Fibroblast of the aortic adventitia (primary cell): ENCODE measurements around the gene HMGN2. TPM values are rescaled to one million over a fixed set of nuclear protein-coding genes. Genes with fewer than 3 reads are reported as not detected.

Source experiments
- DNase-seq: peaks from one replicate; pipeline ENCODE4 v3.0.0-alpha.2; 2010; ENCODE audit warnings: low read depth
- H3K4me3 ChIP-seq: 2 replicates; pipeline ENCODE4 v1.5.1; 2011; ENCODE audit warnings: low read depth, mild to moderate bottlenecking, control low read depth, low read length, moderate library complexity
- total RNA-seq: library from RNA; depleted of rRNA; stranded (reverse); fragments of >200 nt; gene quantifications from 2 replicates; pipeline ENCODE4 v1.2.3, GENCODE V29; 2012; ENCODE audit warnings: low replicate concordance
- TF ChIP-seq, protein P1 (sequence below): IDR thresholded peaks from 2 replicates; pipeline ENCODE4 v1.5.1; 2011; ENCODE audit warnings: mild to moderate bottlenecking, low read length, control low read depth, inconsistent platforms; ENCODE audit not compliant: insufficient read depth

HMGN2 gene
- total RNA-seq, 1 donor: 225 TPM

DNA sequence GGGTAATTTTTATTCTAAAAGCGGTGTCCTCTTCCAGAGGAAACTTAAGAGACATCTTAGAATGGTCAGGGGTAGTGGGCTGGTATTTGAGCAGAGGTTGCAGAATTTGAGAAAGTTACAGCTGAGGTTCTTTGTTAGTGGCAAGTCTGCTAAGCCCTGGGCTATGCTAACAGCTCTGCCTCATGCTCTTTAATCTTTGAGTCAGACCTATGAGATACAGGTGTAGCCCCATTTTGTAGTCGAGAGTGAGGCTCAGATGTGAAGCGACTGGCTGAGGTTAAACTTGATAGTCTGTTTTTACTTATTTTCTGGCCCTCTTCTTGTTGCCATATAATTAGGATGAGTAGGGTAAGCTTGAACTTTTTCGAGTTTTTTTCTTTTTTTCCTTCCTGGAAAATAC, 4.7 kb downstream of the HMGN2 start:
- TF ChIP-seq, protein P1, sequence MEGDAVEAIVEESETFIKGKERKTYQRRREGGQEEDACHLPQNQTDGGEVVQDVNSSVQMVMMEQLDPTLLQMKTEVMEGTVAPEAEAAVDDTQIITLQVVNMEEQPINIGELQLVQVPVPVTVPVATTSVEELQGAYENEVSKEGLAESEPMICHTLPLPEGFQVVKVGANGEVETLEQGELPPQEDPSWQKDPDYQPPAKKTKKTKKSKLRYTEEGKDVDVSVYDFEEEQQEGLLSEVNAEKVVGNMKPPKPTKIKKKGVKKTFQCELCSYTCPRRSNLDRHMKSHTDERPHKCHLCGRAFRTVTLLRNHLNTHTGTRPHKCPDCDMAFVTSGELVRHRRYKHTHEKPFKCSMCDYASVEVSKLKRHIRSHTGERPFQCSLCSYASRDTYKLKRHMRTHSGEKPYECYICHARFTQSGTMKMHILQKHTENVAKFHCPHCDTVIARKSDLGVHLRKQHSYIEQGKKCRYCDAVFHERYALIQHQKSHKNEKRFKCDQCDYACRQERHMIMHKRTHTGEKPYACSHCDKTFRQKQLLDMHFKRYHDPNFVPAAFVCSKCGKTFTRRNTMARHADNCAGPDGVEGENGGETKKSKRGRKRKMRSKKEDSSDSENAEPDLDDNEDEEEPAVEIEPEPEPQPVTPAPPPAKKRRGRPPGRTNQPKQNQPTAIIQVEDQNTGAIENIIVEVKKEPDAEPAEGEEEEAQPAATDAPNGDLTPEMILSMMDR: no peak
- DNase-seq: no peak

DNA sequence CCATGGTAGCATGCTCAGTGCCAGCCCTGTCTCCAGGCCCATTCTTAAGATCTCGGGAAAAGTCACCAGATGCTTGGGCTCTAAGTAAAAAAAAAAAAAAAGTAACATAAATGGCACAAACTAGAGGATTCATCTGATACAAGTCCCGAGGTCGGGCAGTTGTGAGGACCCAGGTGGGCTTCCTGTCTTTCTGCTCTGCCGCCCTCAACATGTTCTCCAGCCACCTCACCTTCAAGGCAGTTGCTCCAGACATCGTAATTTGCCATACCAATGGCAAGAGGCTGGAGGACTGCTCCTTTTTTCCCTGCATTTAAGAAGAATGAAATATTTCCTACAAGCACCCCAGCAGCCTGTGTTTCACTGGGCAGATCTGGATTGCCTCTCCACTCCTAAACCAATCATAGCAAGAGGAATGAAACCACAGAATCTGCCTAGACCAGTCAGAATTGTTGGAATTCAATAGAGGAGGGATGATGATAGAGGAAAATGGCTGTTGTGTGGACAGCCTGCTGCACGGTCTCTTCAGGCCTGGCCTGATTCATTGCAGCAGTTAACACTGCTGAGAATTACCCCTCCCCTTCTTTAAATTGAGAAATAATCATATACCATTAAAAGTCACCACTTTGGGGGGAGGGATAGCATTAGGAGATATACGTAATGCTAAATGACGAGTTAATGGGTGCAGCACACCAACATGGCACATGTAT, 5.4 kb downstream of the HMGN2 start:
- DNase-seq: no peak
- TF ChIP-seq, protein P1: no peak
- no peak overlapping the region for H3K4me3 ChIP-seq

More for the DNA sequence above, 4.7 kb downstream of the HMGN2 start:
- H3K4me3 ChIP-seq: no peak overlapping the region

DNA sequence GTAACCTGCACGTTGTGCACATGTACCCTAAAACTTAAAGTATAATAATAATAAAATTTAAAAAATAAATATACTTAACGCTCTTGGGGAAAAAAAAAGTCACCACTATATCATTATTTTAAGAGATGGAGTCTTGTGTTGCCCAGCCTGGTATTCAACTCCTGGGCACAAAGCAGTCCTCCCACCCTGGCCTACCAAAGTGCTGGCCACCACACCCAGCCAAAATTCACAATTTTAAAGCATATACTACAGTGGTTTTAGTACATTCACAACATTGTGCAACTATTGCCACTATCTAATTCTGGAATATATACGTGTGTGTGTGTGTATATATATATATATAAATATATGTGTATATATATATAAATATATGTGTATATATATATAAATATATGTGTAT, 5.9 kb downstream of the HMGN2 start:
- H3K4me3 ChIP-seq: no peak overlapping the region
- DNase-seq: no peak
- TF ChIP-seq, protein P1: no peak

DNA sequence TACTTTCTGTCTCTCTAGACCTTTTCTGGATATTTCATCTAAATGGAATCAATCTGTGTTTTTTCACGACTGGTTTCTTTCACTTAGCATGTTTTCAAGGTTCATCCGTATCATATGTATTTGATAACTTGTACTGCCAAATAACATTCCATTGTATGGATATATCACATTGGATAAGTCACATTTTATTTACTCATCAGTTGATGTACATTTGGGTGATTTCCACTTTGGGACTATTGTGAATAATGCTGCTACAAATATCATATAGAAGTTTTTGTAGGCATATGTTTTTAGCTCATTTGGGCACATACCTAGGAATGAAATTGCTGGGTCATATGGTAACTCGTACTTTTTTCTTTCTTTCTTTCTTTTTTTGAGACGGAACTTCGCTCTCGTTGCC, 6.7 kb downstream of the HMGN2 start:
- H3K4me3 ChIP-seq: no peak overlapping the region
- no peak for DNase-seq
- TF ChIP-seq, protein P1: no peak

DNA sequence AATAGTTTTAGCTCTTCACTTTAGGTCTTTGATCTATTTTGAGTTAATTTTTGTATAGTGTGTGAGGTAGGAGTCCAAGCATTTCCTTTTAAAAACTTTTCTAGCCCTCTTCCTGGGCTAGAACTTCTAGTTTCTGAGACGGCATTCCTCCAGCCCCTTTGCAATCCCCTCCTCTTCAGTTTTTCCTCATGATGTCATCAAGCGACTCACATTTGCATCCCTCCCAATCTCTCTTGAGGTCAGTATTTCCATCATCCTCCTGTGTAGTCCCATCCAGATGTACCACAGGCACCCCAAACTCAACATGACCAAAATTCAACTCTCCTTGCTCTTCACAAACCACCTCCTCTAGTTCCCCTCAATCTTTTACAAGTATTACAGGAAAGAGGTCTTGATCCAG, 10.7 kb downstream of the HMGN2 start:
- no peak overlapping the region for H3K4me3 ChIP-seq
- DNase-seq: peak; percentile 43
- TF ChIP-seq, protein P1: no peak

- TF ChIP-seq, protein P1: no peak
- no peak overlapping the region for H3K4me3 ChIP-seq
- peak; percentile 51 for DNase-seq
Measured at GRCh38 chr1:26483980-26484379, 11.7 kb downstream of the HMGN2 start.

DNA sequence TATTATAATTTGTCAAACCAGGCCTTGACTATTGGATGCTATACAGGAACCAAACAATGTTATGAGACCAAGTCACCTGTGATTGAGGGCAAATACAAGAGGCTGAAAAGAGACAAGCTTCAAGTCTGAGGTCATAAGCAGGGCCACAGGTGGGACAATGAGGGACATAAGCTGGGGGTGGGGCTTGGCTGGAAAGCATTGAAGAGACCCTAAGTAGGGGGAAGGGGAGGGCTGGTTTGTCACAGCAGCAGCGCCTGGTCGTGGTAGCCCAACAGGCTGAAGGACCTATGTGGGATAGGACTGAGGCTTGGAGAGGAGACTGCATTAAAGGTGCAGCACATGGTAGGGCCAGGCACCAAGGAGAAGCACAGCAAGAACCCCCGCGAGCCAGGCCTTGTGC, 17.9 kb downstream of the HMGN2 start:
- no peak for DNase-seq
- TF ChIP-seq, protein P1: no peak
- H3K4me3 ChIP-seq: no peak overlapping the region
